Left ventricle myocardium inferior (tissue), 1 donor: ENCODE measurements around the gene DKC1. TPM values are rescaled to one million over a fixed set of nuclear protein-coding genes. Genes with fewer than 3 reads are reported as not detected.
"Not testable (repeated sequence)": the region's sequence is repeated elsewhere in the genome, so short reads cannot be mapped to it uniquely, and the experiment has no call there.

Experiments used
- DNase-seq: peaks from one replicate; pipeline ENCODE4 v3.0.0-alpha.2; 2020
- H3K27ac ChIP-seq: fragments of 200-600 bp; replicated peaks from 2 replicates; pipeline ENCODE4 v1.8.0; 2021
- H3K27me3 ChIP-seq: fragments of 200-600 bp; 2 replicates; pipeline ENCODE4 v1.8.0; 2021; ENCODE audit warnings: low read depth
- H3K36me3 ChIP-seq: fragments of 200-600 bp; 2 replicates; pipeline ENCODE4 v1.8.0; 2021
- H3K4me1 ChIP-seq: fragments of 200-600 bp; 2 replicates; pipeline ENCODE4 v1.8.0; 2021
- H3K4me3 ChIP-seq: fragments of 200-600 bp; 2 replicates; pipeline ENCODE4 v1.8.0; 2021; ENCODE audit warnings: mild to moderate bottlenecking, moderate library complexity
- H3K9me3 ChIP-seq: fragments of 200-600 bp; replicated peaks from 2 replicates; pipeline ENCODE4 v1.8.0; 2021
- CTCF ChIP-seq: fragments of 200-600 bp; IDR thresholded peaks from 2 replicates; pipeline ENCODE4 v1.8.0; 2021; ENCODE audit warnings: antibody characterized with exemption, mild to moderate bottlenecking, borderline replicate concordance
- intact Hi-C: fragments of 100-400 bp; cut with micrococcal nuclease; formaldehyde crosslinking; loops from one replicate; pipeline ENCODE4 v1.11.0; 2022
- total RNA-seq: library from RNA; stranded (reverse); fragmentation: NEBNext Ultra II Directional; extraction: Animal tissue kit (Norgen Biotek cat#: 25700); gene quantifications from one replicate; pipeline ENCODE4 v1.2.1, GENCODE V29; 2021
- donor health status: DM: no; HTN: yes; CAD: no; lungs with severe emphysema.

Gene DKC1
- total RNA-seq, 1 donor from 2014 or later = 18.0 TPM

GRCh38 chrX:154818916-154819770, 56.5 kb downstream of the DKC1 start:
- Histone ChIP-seq H3K27me3 (no peaks in the 10 kb centered on the region), H3K27ac (no peak overlapping the region), H3K4me3 (no peak overlapping the region), H3K9me3 (no peaks in the 10 kb centered on the region), H3K36me3 (no peaks in the 10 kb centered on the region), H3K4me1 (no peaks in the 10 kb centered on the region)
- TF ChIP-seq CTCF = no peak
- DNase-seq = no peak
- intact Hi-C loops = no loop called here

DNA sequence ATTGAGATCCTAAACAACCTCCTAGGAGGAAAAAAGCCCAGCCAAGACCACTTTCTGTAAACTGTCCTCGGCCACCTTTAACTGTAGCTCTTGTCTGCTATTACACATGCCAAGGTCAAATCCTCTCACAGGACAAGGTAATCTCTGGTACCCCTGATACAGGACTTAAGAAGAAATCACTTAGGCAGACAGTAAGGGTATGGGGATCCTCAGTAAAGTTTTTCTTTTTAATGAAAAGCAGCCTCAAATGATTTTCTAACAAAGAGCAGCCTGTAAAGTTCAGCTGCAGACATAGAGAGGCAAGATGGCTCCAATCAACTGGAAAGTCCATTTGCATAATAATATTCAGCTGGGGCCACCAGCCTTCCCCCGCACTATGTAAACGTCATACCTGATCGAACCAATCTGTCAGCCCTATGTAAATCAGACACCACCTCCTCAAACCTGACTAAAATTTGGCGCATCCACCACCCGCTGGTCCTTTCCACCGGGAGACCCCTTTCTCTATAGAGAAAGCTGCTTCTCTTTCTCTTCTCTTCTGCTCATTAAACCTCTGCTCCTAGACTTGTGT, 57.2 kb downstream of the DKC1 start:
- no peak overlapping the region for H3K4me3 ChIP-seq
- no peaks in the 10 kb centered on the region for H3K27me3 ChIP-seq
- no peaks in the 10 kb centered on the region for H3K9me3 ChIP-seq
- H3K27ac ChIP-seq = no peak overlapping the region
- H3K36me3 ChIP-seq = no peaks in the 10 kb centered on the region
- H3K4me1 ChIP-seq = no peaks in the 10 kb centered on the region
- intact Hi-C loops = no loop called here
- no peak for DNase-seq
- TF ChIP-seq CTCF = no peak

- Histone ChIP-seq H3K36me3 (no peaks in the 10 kb centered on the region), H3K4me3 (no peak overlapping the region), H3K9me3 (no peaks in the 10 kb centered on the region), H3K4me1 (no peaks in the 10 kb centered on the region), H3K27me3 (no peaks in the 10 kb centered on the region), H3K27ac (no peak overlapping the region)
- TF ChIP-seq CTCF = no peak
- intact Hi-C loops = no loop called here
- no peak for DNase-seq
Observed at GRCh38 chrX:154821523-154821922, 58.9 kb downstream of the DKC1 start.

DNA sequence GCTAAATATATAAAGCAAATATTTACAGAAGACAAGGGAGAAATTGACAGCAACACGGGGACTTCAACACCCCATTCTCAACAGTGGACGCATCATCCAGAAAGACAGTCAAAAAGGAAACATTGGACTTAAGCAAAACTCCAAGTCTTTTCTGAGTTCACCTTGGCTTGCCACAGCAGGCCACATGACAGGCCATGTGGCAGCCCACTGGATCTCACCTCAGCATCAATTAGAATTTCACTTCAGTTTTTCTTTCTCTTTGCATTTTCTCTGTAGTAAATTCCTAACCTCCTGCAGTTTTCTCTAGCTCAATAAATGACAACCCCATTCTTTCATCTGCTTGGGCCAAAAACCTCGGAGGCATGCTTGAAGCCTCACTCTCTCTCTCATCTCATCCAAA, 59.4 kb downstream of the DKC1 start:
- no peak overlapping the region for H3K4me3 ChIP-seq
- no peak for DNase-seq
- no peaks in the 10 kb centered on the region for H3K36me3 ChIP-seq
- TF ChIP-seq CTCF = no peak
- H3K27ac ChIP-seq = no peak overlapping the region
- intact Hi-C loops = no loop called here
- H3K4me1 ChIP-seq = no peaks in the 10 kb centered on the region
- H3K27me3 ChIP-seq = no peaks in the 10 kb centered on the region
- no peaks in the 10 kb centered on the region for H3K9me3 ChIP-seq

GRCh38 chrX:154824638-154825037, 62.0 kb downstream of the DKC1 start:
- Histone ChIP-seq H3K36me3 (no peaks in the 10 kb centered on the region), H3K27ac (no peak overlapping the region), H3K9me3 (no peaks in the 10 kb centered on the region), H3K4me1 (no peaks in the 10 kb centered on the region), H3K4me3 (no peak overlapping the region), H3K27me3 (no peaks in the 10 kb centered on the region)
- intact Hi-C loops = no loop called here
- no peak for DNase-seq
- TF ChIP-seq CTCF = no peak

DNA sequence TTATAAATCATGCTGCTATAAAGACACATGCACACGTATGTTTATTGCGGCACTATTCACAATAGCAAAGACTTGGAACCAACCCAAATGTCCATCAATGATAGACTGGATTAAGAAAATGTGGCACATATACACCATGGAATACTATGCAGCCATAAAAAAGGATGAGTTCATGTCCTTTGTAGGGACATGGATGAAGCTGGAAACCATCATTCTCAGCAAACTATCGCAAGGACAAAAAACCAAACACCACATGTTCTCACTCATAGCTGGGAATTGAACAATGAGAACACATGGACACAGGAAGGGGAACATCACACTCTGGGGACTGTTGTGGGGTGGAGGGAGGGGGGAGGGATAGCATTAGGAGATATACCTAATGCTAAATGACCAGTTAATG, 62.9 kb downstream of the DKC1 start:
- H3K27me3 ChIP-seq, H3K36me3 ChIP-seq, H3K9me3 ChIP-seq, H3K4me1 ChIP-seq, H3K4me3 ChIP-seq, intact Hi-C loops, H3K27ac ChIP-seq, DNase-seq: not testable (repeated sequence)
